Lower lobe of right lung (tissue), 2 donors: ENCODE data around the gene CPE. TPM values are rescaled to one million over a fixed set of nuclear protein-coding genes. Genes with fewer than 3 reads are reported as not detected.

Experiments used
- ATAC-seq, 2 donors: fragments of 200-7000 bp; cut with Tn5 transposase; one replicate each; pipeline ENCODE4 v1.9.1; 2020 to 2022; ENCODE audit warnings: mild to moderate bottlenecking in 2 of 2, moderate library complexity in 2 of 2
- DNase-seq: peaks from one replicate; pipeline ENCODE4 v3.0.0-alpha.2; 2020
- H3K27ac ChIP-seq: fragments of 200-600 bp; one replicate; pipeline ENCODE4 v1.8.0; 2022
- H3K27me3 ChIP-seq: fragments of 200-600 bp; one replicate; pipeline ENCODE4 v1.8.0; 2022; ENCODE audit warnings: low read depth
- H3K36me3 ChIP-seq: fragments of 200-600 bp; one replicate; pipeline ENCODE4 v1.8.0; 2022; ENCODE audit warnings: mild to moderate bottlenecking
- H3K4me1 ChIP-seq: fragments of 200-600 bp; one replicate; pipeline ENCODE4 v1.8.0; 2022
- H3K4me3 ChIP-seq: fragments of 200-600 bp; one replicate; pipeline ENCODE4 v1.8.0; 2022; ENCODE audit warnings: mild to moderate bottlenecking
- H3K9me3 ChIP-seq: fragments of 200-600 bp; one replicate; pipeline ENCODE4 v1.8.0; 2022
- CTCF ChIP-seq: fragments of 200-600 bp; IDR thresholded peaks from one replicate; pipeline ENCODE4 v1.8.0; 2022; ENCODE audit warnings: antibody characterized with exemption, mild to moderate bottlenecking
- intact Hi-C: fragments of 100-400 bp; cut with DNase I; formaldehyde crosslinking; loops from one replicate; pipeline ENCODE4 v1.11.0; 2022
- total RNA-seq: library from RNA; stranded (reverse); fragmentation: NEBNext Ultra II Directional; extraction: Animal tissue kit (Norgen Biotek cat#: 25700); gene quantifications from one replicate; pipeline ENCODE4 v1.2.1, GENCODE V29; 2021
- donor health status: DM: no; HTN: yes; CAD: no; lungs with severe emphysema.

The CPE gene
- total RNA-seq, 1 donor from 2014 or later = 36.9 TPM

DNA sequence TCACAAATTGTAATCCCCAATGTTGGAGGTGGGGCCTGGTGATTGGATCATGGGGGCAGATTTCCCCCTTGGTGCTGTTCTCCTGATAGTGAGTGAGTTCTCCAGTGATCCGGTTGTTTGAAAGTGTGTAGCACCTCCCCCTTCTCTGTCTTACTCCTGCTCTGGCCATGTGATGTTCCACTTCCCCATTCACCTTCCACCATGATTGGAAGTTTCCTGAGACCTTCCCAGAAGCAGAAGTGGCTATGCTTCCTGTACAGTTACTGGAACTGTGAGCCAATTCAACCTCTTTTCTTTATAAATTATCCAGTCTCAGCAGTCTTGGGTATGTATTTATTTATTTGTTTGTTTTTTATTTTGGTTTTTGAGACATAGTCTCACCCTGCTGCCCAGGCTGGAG lies 143.2 kb downstream of the CPE start:
- DNase-seq = no peak
- Histone ChIP-seq H3K36me3 (no peaks in the 10 kb centered on the region), H3K27ac (no peak overlapping the region), H3K4me3 (no peak overlapping the region), H3K9me3 (no peaks in the 10 kb centered on the region), H3K4me1 (no peaks in the 10 kb centered on the region), H3K27me3 (no peaks in the 10 kb centered on the region)
- intact Hi-C loops = no loop called here
- peak in 1 of 2 donors; percentile 54 for ATAC-seq
- no peak for TF ChIP-seq CTCF

GRCh38 chr4:165524532-165525190 lies 145.9 kb downstream of the CPE start:
- Histone ChIP-seq H3K36me3 (no peaks in the 10 kb centered on the region), H3K4me3 (no peak overlapping the region), H3K27me3 (no peaks in the 10 kb centered on the region), H3K4me1 (no peaks in the 10 kb centered on the region), H3K27ac (no peak overlapping the region), H3K9me3 (no peaks in the 10 kb centered on the region)
- DNase-seq (no peak), ATAC-seq (no peak)
- TF ChIP-seq CTCF = no peak
- intact Hi-C loops = no loop called here

DNA sequence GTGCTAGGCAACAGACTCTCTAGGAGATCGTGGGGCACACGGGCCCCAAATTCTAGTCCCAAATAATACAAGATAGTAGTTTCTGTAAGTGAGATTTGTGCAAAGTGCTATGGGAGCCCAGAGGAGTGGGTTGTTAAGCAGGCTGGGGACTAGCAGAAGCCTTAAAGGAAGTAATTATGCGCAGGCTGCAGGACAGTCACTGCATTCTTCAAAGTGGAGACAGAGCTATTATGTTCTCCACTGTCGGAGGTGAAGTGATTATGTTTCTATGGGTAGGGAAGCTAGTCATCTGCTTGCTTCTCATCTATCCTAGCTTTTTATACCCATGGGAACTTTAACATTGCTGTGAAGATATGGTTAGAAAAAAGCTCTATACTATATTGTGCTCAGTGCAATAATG lies 154.2 kb downstream of the CPE start:
- no peak overlapping the region for H3K27ac ChIP-seq
- ATAC-seq (no peak), DNase-seq (no peak)
- H3K9me3 ChIP-seq = no peaks in the 10 kb centered on the region
- no peak for TF ChIP-seq CTCF
- no peaks in the 10 kb centered on the region for H3K4me1 ChIP-seq
- intact Hi-C loops = no loop called here
- no peaks in the 10 kb centered on the region for H3K27me3 ChIP-seq
- H3K4me3 ChIP-seq = no peak overlapping the region
- H3K36me3 ChIP-seq = no peaks in the 10 kb centered on the region

DNA sequence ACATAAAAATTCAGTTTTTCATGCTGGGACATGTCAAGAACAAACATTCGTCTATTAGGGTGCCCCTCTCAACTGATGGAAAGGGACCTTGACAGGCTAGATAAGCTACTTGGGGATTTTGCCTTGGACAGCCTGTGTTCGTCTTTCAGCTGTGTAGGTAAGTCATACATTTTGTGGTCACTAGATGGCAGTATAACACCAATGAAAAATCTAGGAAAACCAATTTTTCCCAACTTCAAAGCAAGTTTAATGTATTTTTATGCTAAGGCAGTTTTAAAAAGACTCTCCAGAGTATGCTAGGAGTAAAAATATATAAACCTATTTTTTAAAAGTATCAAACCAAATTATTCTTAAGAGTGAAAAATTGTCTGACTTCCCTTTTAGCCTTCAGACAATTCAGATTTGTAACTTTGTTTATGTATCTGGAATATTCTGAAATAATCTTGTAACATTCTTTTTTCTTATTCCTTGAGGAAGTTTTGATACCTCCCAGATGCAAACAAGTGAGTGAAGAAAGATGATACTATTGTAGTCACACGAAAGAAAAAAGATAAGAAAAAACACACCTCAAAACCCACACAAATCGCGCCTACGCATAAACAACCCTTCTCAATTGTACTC lies 158.3 kb downstream of the CPE start:
- Histone ChIP-seq H3K9me3 (no peaks in the 10 kb centered on the region), H3K4me3 (no peak overlapping the region), H3K27ac (no peak overlapping the region), H3K4me1 (no peaks in the 10 kb centered on the region), H3K36me3 (no peaks in the 10 kb centered on the region), H3K27me3 (no peaks in the 10 kb centered on the region)
- intact Hi-C loops = loop anchor here (5.0 kb wide), 1 partner anchor 550 kb away; no protein-coding TSS in a partner anchor
- DNase-seq (no peak), ATAC-seq (peak; percentile 64 to 71)
- peak; percentile 76 for TF ChIP-seq CTCF

DNA sequence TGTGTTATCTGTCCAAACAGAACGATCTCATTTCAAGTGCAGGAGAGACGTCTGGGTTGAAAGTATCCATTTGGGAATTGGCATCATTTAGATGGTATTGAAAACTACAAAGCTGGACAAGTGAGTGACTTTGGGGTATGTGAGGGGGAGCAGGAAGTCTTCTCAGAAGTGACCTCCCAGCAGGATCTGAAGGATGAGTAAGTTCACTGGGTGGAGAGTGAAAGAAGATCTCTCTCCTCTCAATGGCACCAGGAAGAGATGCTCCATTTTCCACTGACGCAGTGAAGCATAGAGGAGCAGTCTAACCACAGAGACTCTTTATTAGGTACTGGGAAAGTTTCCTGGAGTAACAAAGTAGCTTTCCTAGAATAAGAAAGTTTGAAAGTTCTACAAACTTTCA lies 161.0 kb downstream of the CPE start:
- Histone ChIP-seq H3K4me3 (no peak overlapping the region), H3K4me1 (no peaks in the 10 kb centered on the region), H3K9me3 (no peaks in the 10 kb centered on the region), H3K36me3 (no peaks in the 10 kb centered on the region), H3K27ac (no peak overlapping the region), H3K27me3 (no peaks in the 10 kb centered on the region)
- intact Hi-C loops = loop anchor here (5.0 kb wide), 1 partner anchor 548 kb away; no protein-coding TSS in a partner anchor
- ATAC-seq = no peak
- DNase-seq = no peak
- TF ChIP-seq CTCF = no peak
